Mammary epithelial cell (primary cell): Measurements from ENCODE around the gene SNRPB.

Experiments
- CTCF ChIP-seq, 2 donors: IDR thresholded peaks in 1 of 2; conservative IDR thresholded peaks in 1 of 2; 2 replicates each; pipeline ENCODE4 v1.5.1; 2011 to 2012; ENCODE audit warnings: inconsistent platforms in 2 of 2, low read length in 2 of 2, mild to moderate bottlenecking in 2 of 2, control low read depth in 1 of 2, low read depth in 1 of 2; ENCODE audit not compliant: insufficient read depth in 1 of 2; ENCODE audit errors: extremely low read depth in 1 of 2
- EZH2 ChIP-seq: IDR thresholded peaks from 2 replicates; pipeline ENCODE4 v1.6.1; 2012; ENCODE audit warnings: low read length, inconsistent platforms, borderline replicate concordance

- peak in 1 of 2 donors; percentile 4 for TF ChIP-seq CTCF (conservative IDR thresholded peaks at IDR 0.05 in 1 of 2, IDR thresholded peaks at IDR 0.05 in 1 of 2; ENCODE audit: extremely low read depth in 1 of 2, insufficient read depth in 1 of 2, low read depth in 1 of 2, low read length in 2 of 2)
- TF ChIP-seq EZH2 = no peak
These were observed 38.3 kb upstream of the SNRPB start, which contains the start of gene ZNF343 for GRCh38 chr20:2508631-2509467.
